Glutamatergic neuron (in vitro differentiated cells): ENCODE data around the gene PLSCR5. TPM values are rescaled to one million over a fixed set of nuclear protein-coding genes. Genes with fewer than 3 reads are reported as not detected.

ENCODE experiments used
- DNase-seq: peaks from one replicate; pipeline ENCODE4 v3.0.0; 2022
- H3K27ac Mint-ChIP-seq: one replicate; pipeline ENCODE4 v1.8.0; 2020; ENCODE audit warnings: mild to moderate bottlenecking, mixed read lengths, inconsistent platforms; ENCODE audit not compliant: unreplicated experiment
- H3K27me3 Mint-ChIP-seq: one replicate; pipeline ENCODE4 v1.8.0; 2020; ENCODE audit warnings: mild to moderate bottlenecking, moderate library complexity, mixed read lengths, inconsistent platforms; ENCODE audit not compliant: unreplicated experiment
- H3K36me3 Mint-ChIP-seq: one replicate; pipeline ENCODE4 v1.8.0; 2020; ENCODE audit warnings: mild to moderate bottlenecking, mixed read lengths, inconsistent platforms; ENCODE audit not compliant: unreplicated experiment
- H3K4me1 Mint-ChIP-seq: one replicate; pipeline ENCODE4 v1.8.0; 2020; ENCODE audit warnings: mild to moderate bottlenecking, low read depth, mixed read lengths, inconsistent platforms; ENCODE audit not compliant: unreplicated experiment
- H3K4me3 Mint-ChIP-seq: one replicate; pipeline ENCODE4 v1.8.0; 2020; ENCODE audit warnings: mild to moderate bottlenecking, mixed read lengths, inconsistent platforms; ENCODE audit not compliant: unreplicated experiment
- H3K9me3 Mint-ChIP-seq: one replicate; pipeline ENCODE4 v1.8.0; 2020; ENCODE audit warnings: mild to moderate bottlenecking, moderate library complexity, mixed read lengths, inconsistent platforms; ENCODE audit not compliant: unreplicated experiment
- total RNA-seq: library from RNA; stranded (reverse); fragmentation: NEBNext Ultra II Directional; extraction: Animal tissue kit (Norgen Biotek cat#: 25700); gene quantifications from one replicate; pipeline ENCODE4 v1.2.1, GENCODE V29; 2021; ENCODE audit not compliant: unreplicated experiment
- TF ChIP-seq, protein P1 (sequence below): fragments of 200-600 bp; sonication (generic); IDR thresholded peaks from one replicate; pipeline ENCODE4 v1.5.0; 2021; ENCODE audit not compliant: partially characterized antibody, unreplicated experiment

Gene PLSCR5
- total RNA-seq, 1 donor from 2014 or later, result not detected

GRCh38 chr3:146634346-146634745 lies 29.2 kb upstream of the PLSCR5 start:
- TF ChIP-seq, protein P1, sequence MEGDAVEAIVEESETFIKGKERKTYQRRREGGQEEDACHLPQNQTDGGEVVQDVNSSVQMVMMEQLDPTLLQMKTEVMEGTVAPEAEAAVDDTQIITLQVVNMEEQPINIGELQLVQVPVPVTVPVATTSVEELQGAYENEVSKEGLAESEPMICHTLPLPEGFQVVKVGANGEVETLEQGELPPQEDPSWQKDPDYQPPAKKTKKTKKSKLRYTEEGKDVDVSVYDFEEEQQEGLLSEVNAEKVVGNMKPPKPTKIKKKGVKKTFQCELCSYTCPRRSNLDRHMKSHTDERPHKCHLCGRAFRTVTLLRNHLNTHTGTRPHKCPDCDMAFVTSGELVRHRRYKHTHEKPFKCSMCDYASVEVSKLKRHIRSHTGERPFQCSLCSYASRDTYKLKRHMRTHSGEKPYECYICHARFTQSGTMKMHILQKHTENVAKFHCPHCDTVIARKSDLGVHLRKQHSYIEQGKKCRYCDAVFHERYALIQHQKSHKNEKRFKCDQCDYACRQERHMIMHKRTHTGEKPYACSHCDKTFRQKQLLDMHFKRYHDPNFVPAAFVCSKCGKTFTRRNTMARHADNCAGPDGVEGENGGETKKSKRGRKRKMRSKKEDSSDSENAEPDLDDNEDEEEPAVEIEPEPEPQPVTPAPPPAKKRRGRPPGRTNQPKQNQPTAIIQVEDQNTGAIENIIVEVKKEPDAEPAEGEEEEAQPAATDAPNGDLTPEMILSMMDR, result no peak
- Mint-ChIP-seq H3K36me3 (no peaks in the 10 kb centered on the region), H3K27ac (no peak overlapping the region), H3K27me3 (no peaks in the 10 kb centered on the region), H3K4me3 (no peak overlapping the region), H3K9me3 (no peaks in the 10 kb centered on the region), H3K4me1 (peaks cover 2% of the 10 kb centered on the region)
- no peak for DNase-seq

- Mint-ChIP-seq H3K27ac (no peak overlapping the region), H3K27me3 (no peaks in the 10 kb centered on the region), H3K9me3 (no peaks in the 10 kb centered on the region), H3K4me3 (no peak overlapping the region), H3K36me3 (no peaks in the 10 kb centered on the region), H3K4me1 (peaks cover 10% of the 10 kb centered on the region)
- DNase-seq, result no peak
- TF ChIP-seq, protein P1, result no peak
Measured at GRCh38 chr3:146628671-146629070, 23.5 kb upstream of the PLSCR5 start.

GRCh38 chr3:146626403-146627122 lies 21.4 kb upstream of the PLSCR5 start:
- H3K4me3 Mint-ChIP-seq, result peak overlapping the region; percentile 27
- no peaks in the 10 kb centered on the region for H3K9me3 Mint-ChIP-seq
- H3K36me3 Mint-ChIP-seq, result no peaks in the 10 kb centered on the region
- peaks cover 10% of the 10 kb centered on the region for H3K4me1 Mint-ChIP-seq
- H3K27ac Mint-ChIP-seq, result peak overlapping the region; percentile 87
- TF ChIP-seq, protein P1, result no peak
- no peaks in the 10 kb centered on the region for H3K27me3 Mint-ChIP-seq
- DNase-seq, result no peak

DNA sequence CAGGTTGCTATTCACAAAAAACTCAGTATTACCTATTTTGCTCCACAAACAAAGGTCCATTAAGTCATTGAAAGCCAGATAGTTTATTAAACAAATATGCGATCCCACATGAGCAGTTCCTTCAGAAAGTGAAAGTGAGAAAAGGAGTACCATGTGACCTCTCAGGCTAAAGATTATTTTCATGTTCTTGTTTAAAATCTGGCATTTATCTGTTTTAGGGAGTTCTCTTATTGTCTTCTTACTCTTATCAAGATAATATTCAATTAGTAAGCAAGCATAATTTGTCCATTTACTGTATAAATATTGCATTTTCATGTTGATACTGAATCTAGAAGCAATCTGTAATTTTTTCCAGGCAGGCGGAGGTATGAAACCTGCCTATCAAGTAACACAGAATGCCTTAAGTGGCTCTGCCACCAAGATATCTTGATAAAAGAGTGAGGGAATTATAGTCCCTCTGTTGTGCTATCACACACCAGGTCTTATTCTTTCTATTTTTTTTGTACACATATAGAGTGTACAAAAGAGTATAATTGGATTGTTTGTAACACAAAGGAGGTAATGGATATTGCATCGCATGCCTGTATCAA lies 20.1 kb upstream of the PLSCR5 start:
- Mint-ChIP-seq H3K4me1 (peaks cover 10% of the 10 kb centered on the region), H3K36me3 (no peaks in the 10 kb centered on the region), H3K4me3 (no peak overlapping the region), H3K27me3 (no peaks in the 10 kb centered on the region), H3K27ac (no peak overlapping the region), H3K9me3 (no peaks in the 10 kb centered on the region)
- DNase-seq, result no peak
- TF ChIP-seq, protein P1, result no peak

DNA sequence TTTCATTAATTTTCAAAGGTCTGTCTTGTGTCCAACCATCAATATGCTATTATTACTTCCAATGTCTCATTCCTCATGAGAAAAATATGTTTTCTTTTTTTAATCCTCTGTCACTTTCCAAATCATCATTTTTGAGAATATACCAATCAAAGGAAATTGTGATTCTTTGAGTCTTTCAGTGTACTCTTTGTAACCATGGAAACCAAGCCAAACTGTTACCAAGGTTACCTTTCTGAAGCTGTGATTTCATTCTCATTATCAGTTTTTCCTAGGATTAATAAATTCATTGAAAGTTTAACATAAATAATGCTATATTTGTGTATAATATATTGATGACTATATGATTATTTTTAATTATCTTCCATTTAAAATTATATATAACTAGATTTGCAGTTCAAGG lies 16.6 kb upstream of the PLSCR5 start:
- Mint-ChIP-seq H3K4me1 (peaks cover 7% of the 10 kb centered on the region), H3K9me3 (no peaks in the 10 kb centered on the region), H3K27ac (no peak overlapping the region), H3K4me3 (no peak overlapping the region), H3K36me3 (no peaks in the 10 kb centered on the region), H3K27me3 (no peaks in the 10 kb centered on the region)
- DNase-seq, result no peak
- TF ChIP-seq, protein P1, result no peak
